OCI-LY3 (cell line): ENCODE measurements around the gene RBMS3.

Experiments used
- H2AFZ ChIP-seq: fragments of 200-600, 300-600 bp; shearing (Covaris generic); 2 replicates; pipeline ENCODE4 v1.6.0; 2014; ENCODE audit warnings: antibody characterized with exemption, low read depth, low read length
- H3K27ac ChIP-seq: fragments of 200-600, 300-600 bp; sonication (generic); 2 replicates; pipeline ENCODE4 v1.5.1; 2014; ENCODE audit warnings: mild to moderate bottlenecking, low read length, moderate library complexity, mixed read lengths
- H3K27me3 ChIP-seq: fragments of 200-600, 300-600 bp; sonication (generic); 2 replicates; pipeline ENCODE4 v1.6.1; 2014; ENCODE audit warnings: low read depth, low read length, mixed read lengths
- H3K36me3 ChIP-seq: fragments of 200-600, 300-600 bp; sonication (generic); replicated peaks from 2 replicates; pipeline ENCODE3; 2014; ENCODE audit warnings: low read depth, low read length, mixed read lengths
- H3K4me1 ChIP-seq: fragments of 300-600, 200-600 bp; sonication (generic); 2 replicates; pipeline ENCODE4 v1.6.1; 2014; ENCODE audit warnings: low read length, mixed read lengths
- H3K4me2 ChIP-seq: fragments of 200-600, 300-600 bp; sonication (generic); 2 replicates; pipeline ENCODE4 v1.6.1; 2014; ENCODE audit warnings: low read length, mixed read lengths
- H3K4me3 ChIP-seq: fragments of 300-600, 200-600 bp; sonication (generic); 2 replicates; pipeline ENCODE4 v1.5.1; 2014; ENCODE audit warnings: antibody characterized with exemption, mild to moderate bottlenecking, low read length, moderate library complexity
- H3K79me2 ChIP-seq: fragments of 300-600, 200-600 bp; shearing (Covaris generic); 2 replicates; pipeline ENCODE4 v1.6.1; 2014; ENCODE audit warnings: mild to moderate bottlenecking, low read length, mixed read lengths
- H3K9ac ChIP-seq: fragments of 300-600, 200-600 bp; shearing (Covaris generic); 2 replicates; pipeline ENCODE4 v1.6.0; 2014; ENCODE audit warnings: mild to moderate bottlenecking, low read length, moderate library complexity
- H3K9me3 ChIP-seq: fragments of 200-600, 300-600 bp; shearing (Covaris generic); 2 replicates; pipeline ENCODE4 v1.6.1; 2014; ENCODE audit warnings: low read length, mixed read lengths; ENCODE audit not compliant: insufficient read depth
- H4K20me1 ChIP-seq: fragments of 200-600, 300-600 bp; sonication (generic); 2 replicates; pipeline ENCODE4 v1.6.1; 2016; ENCODE audit warnings: low read length, mixed read lengths; ENCODE audit not compliant: insufficient read depth
- EZH2phosphoT487 ChIP-seq: fragments of 200-600 bp; shearing (Covaris generic); IDR thresholded peaks from 2 replicates; pipeline ENCODE4 v1.6.1; 2018; ENCODE audit warnings: antibody characterized with exemption, mixed run types, low read depth
- TF ChIP-seq, protein P1 (sequence below): fragments of 200-600, 300-600 bp; sonication (generic); IDR thresholded peaks from 2 replicates; pipeline ENCODE4 v1.5.1; 2014; ENCODE audit warnings: antibody characterized with exemption, low read length, low read depth

RBMS3 gene

DNA sequence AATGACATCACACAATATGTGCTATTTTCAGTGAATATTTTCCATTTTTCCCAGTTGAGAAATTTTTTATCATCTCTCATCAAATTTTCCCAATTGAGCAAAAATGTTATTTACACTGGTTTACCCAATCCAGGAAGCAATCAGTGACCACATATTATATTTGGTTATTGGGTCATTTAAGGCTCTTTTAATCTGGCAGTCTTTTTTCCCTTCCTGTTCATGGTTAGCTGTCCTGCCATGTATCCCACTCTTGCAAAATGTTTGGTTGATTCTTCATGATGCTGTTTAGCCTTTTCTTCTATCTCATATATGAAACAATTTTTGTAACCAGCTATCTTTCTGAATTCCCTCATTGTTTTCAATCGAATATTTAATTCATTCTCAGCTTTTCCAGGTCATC lies 626.0 kb downstream of the RBMS3 start:
- H3K36me3 ChIP-seq: no peaks in the 10 kb centered on the region
- TF ChIP-seq EZH2phosphoT487: no peak
- TF ChIP-seq, protein P1, sequence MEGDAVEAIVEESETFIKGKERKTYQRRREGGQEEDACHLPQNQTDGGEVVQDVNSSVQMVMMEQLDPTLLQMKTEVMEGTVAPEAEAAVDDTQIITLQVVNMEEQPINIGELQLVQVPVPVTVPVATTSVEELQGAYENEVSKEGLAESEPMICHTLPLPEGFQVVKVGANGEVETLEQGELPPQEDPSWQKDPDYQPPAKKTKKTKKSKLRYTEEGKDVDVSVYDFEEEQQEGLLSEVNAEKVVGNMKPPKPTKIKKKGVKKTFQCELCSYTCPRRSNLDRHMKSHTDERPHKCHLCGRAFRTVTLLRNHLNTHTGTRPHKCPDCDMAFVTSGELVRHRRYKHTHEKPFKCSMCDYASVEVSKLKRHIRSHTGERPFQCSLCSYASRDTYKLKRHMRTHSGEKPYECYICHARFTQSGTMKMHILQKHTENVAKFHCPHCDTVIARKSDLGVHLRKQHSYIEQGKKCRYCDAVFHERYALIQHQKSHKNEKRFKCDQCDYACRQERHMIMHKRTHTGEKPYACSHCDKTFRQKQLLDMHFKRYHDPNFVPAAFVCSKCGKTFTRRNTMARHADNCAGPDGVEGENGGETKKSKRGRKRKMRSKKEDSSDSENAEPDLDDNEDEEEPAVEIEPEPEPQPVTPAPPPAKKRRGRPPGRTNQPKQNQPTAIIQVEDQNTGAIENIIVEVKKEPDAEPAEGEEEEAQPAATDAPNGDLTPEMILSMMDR: no peak
- H3K4me1 ChIP-seq: no peaks in the 10 kb centered on the region
- H3K9ac ChIP-seq: no peak overlapping the region
- H3K79me2 ChIP-seq: no peaks in the 10 kb centered on the region
- no peak overlapping the region for H3K27ac ChIP-seq
- no peak overlapping the region for H3K4me3 ChIP-seq
- H4K20me1 ChIP-seq: no peaks in the 10 kb centered on the region
- no peak overlapping the region for H2AFZ ChIP-seq
- H3K27me3 ChIP-seq: no peaks in the 10 kb centered on the region
- no peaks in the 10 kb centered on the region for H3K9me3 ChIP-seq
- no peak overlapping the region for H3K4me2 ChIP-seq

DNA sequence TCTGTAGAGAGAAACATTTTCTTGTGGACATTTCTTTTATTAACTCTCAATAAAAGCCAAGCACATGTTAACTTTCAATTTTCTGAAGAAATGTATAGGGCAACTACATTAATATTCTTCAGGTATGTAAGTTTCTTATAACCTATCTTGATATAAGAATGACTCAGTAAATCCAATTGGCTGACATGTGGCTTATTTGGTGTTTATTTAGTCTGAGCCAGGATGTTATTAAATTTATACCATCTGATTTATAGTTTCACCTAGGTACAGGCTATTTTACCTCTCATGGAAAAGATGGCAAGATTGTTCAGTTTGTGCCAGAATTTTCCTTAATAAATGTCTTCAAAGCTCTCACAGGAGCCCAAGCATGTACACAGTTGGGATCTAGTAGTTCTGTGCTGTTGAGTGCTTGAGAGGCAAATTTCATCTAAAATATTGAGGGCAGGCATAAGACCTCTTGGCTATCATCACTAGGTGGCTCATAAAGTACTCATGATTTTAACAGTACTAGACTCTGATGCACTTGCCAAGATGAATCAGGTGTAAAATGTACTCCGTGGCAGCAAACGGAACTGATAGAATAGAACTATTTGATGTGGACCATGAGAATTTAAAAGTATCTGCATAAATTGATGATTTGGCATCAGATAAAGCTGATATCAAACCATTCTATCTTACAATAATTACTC lies 631.9 kb downstream of the RBMS3 start:
- Histone ChIP-seq H3K27ac (no peak overlapping the region), H3K9ac (no peak overlapping the region), H4K20me1 (no peaks in the 10 kb centered on the region), H3K79me2 (no peaks in the 10 kb centered on the region), H3K9me3 (no peaks in the 10 kb centered on the region), H2AFZ (no peak overlapping the region), H3K4me1 (no peaks in the 10 kb centered on the region), H3K36me3 (no peaks in the 10 kb centered on the region), H3K4me3 (no peak overlapping the region), H3K27me3 (no peaks in the 10 kb centered on the region), H3K4me2 (no peak overlapping the region)
- TF ChIP-seq EZH2phosphoT487: no peak
- TF ChIP-seq, protein P1: no peak

DNA sequence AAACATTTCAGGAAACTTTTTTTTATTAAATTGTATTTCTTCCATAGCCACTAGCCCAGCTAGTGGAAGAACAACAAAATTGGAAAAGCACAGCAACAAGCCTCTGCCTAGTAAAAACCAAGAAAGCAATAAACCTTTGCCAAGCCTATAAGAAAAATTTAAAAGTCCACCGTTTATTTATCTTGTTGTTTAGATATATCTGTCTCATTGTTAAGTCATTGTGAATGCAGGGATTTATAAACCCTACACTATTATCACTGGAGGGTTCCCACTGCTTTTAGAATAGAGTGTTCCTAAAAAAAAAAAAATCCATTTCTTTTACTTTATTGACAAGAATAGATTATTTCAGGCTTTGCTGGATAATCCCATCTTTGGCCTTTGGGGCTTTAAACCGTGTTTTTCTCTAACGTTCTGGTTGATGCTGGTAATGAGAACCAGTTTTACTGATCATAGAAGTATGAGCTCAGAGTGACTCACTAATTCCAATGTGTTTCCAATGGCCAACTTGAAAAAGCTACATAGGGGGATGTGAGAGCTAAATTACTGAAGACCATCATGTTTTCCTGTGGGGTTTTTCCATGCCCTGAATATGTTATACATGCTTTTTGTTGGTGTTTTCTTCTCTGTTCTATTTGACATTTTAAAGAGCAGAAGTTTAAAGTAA lies 634.1 kb downstream of the RBMS3 start:
- Histone ChIP-seq H2AFZ (no peak overlapping the region), H3K27me3 (no peaks in the 10 kb centered on the region), H3K36me3 (no peaks in the 10 kb centered on the region), H3K4me3 (no peak overlapping the region), H3K9ac (no peak overlapping the region), H4K20me1 (no peaks in the 10 kb centered on the region), H3K4me2 (no peak overlapping the region), H3K79me2 (no peaks in the 10 kb centered on the region), H3K27ac (no peak overlapping the region), H3K4me1 (no peaks in the 10 kb centered on the region), H3K9me3 (no peaks in the 10 kb centered on the region)
- no peak for TF ChIP-seq EZH2phosphoT487
- TF ChIP-seq, protein P1: no peak

DNA sequence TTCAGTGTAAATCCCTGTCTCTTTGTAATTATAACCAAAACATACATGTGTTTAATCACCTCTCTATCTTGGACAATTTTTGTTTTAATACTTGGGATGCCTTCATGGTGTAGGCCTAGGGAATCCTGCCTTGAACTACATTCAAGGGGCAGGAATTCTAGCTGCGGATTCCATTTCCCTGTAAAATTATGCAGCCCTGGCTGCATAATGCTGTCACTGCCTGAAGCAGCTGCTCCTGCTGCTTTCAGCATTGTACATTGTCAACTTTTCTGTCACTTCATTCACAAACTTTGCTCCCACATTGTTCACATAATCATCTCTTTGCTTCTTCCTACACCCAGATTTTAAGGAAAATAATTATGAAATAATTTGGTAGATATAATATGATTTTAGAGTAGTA lies 638.7 kb downstream of the RBMS3 start:
- H3K9ac ChIP-seq: no peak overlapping the region
- no peaks in the 10 kb centered on the region for H3K36me3 ChIP-seq
- H3K9me3 ChIP-seq: no peaks in the 10 kb centered on the region
- no peaks in the 10 kb centered on the region for H3K79me2 ChIP-seq
- H2AFZ ChIP-seq: no peak overlapping the region
- no peak overlapping the region for H3K4me3 ChIP-seq
- no peaks in the 10 kb centered on the region for H3K4me1 ChIP-seq
- no peak for TF ChIP-seq EZH2phosphoT487
- TF ChIP-seq, protein P1: no peak
- no peaks in the 10 kb centered on the region for H3K27me3 ChIP-seq
- no peak overlapping the region for H3K27ac ChIP-seq
- H4K20me1 ChIP-seq: no peaks in the 10 kb centered on the region
- H3K4me2 ChIP-seq: no peak overlapping the region
